NCI-H1048 (cell line): ENCODE data around the gene ZBP1.

Source experiments
- DNase-seq: peaks from one replicate; lab custom pipeline; 2025; lab: John Stamatoyannopoulos, UW

The ZBP1 gene

GRCh38 chr20:57571782-57572416 lies 48.3 kb downstream of the ZBP1 start:
- no peak for DNase-seq

GRCh38 chr20:57570920-57571319 lies 49.3 kb downstream of the ZBP1 start:
- DNase-seq = no peak

- DNase-seq = no peak
Measured at GRCh38 chr20:57570145-57570850, 49.9 kb downstream of the ZBP1 start.

GRCh38 chr20:57568960-57569359 lies 51.3 kb downstream of the ZBP1 start:
- DNase-seq = no peak

GRCh38 chr20:57568088-57568896 lies 51.9 kb downstream of the ZBP1 start:
- no peak for DNase-seq

- DNase-seq = no peak
Measured at GRCh38 chr20:57567471-57568079, 52.7 kb downstream of the ZBP1 start.

GRCh38 chr20:57566803-57567459 lies 53.3 kb downstream of the ZBP1 start:
- DNase-seq = no peak

- DNase-seq = no peak
Measured at GRCh38 chr20:57566399-57566798, 53.8 kb downstream of the ZBP1 start.

GRCh38 chr20:57564951-57565642 lies 55.1 kb downstream of the ZBP1 start:
- no peak for DNase-seq

GRCh38 chr20:57564180-57564802 lies 55.9 kb downstream of the ZBP1 start:
- DNase-seq = no peak

- DNase-seq = no peak
Measured at GRCh38 chr20:57563522-57563921, 56.7 kb downstream of the ZBP1 start.

GRCh38 chr20:57562541-57563465 lies 57.4 kb downstream of the ZBP1 start:
- no peak for DNase-seq

- DNase-seq = no peak
Measured at GRCh38 chr20:57561356-57562279, 58.6 kb downstream of the ZBP1 start.

GRCh38 chr20:57560554-57561355 lies 59.5 kb downstream of the ZBP1 start, which contains the start of gene PCK1:
TSS of gene PCK1 (plus strand) at chr20:57561110. CDS start at chr20:57561412, 302 bp downstream.
- no peak for DNase-seq

- no peak for DNase-seq
Measured at GRCh38 chr20:57559658-57560553, 60.3 kb downstream of the ZBP1 start.

- no peak for DNase-seq
Measured at GRCh38 chr20:57559289-57559634, 61.0 kb downstream of the ZBP1 start.
